ENCODE results near the gene G3BP2. TPM values are rescaled to one million over a fixed set of nuclear protein-coding genes. Genes with fewer than 3 reads are reported as not detected.

G3BP2 gene
- total and polyA plus RNA-seq, 9 of the 15 experiments (the other 6 are each of a cell fraction or from before 2014, with no cell fraction given) = 25.2 to 222 (median 130) TPM

GRCh38 chr4:75672461-75673026 lies 667 bp downstream of the G3BP2 start (continued):
- TF ChIP-seq, protein P1, sequence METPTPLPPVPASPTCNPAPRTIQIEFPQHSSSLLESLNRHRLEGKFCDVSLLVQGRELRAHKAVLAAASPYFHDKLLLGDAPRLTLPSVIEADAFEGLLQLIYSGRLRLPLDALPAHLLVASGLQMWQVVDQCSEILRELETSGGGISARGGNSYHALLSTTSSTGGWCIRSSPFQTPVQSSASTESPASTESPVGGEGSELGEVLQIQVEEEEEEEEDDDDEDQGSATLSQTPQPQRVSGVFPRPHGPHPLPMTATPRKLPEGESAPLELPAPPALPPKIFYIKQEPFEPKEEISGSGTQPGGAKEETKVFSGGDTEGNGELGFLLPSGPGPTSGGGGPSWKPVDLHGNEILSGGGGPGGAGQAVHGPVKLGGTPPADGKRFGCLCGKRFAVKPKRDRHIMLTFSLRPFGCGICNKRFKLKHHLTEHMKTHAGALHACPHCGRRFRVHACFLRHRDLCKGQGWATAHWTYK (CRISPR knock-in tag; IDR thresholded peaks at IDR 0.05) = peak; percentile 58; the same call in 1 of the 2 replicates
- TF ChIP-seq ZNF3 (CRISPR knock-in tag; IDR thresholded peaks at IDR 0.05) (no peak), AFF4 (CRISPR knock-in tag; IDR thresholded peaks at IDR 0.05) (0 out of 2 replicates have a peak, but pooled peaks have one; percentile 69), PML (IDR thresholded peaks at IDR 0.05; ENCODE audit: low read length) (0 out of 2 replicates have a peak, but pooled peaks have one; percentile 9), CLOCK (CRISPR knock-in tag; IDR thresholded peaks at IDR 0.05; ENCODE audit: borderline replicate concordance) (no peak), NFXL1 (CRISPR knock-in tag; IDR thresholded peaks at IDR 0.05) (0 out of 2 replicates have a peak, but pooled peaks have one; percentile 38), JUN (IDR thresholded peaks at IDR 0.05; ENCODE audit: borderline replicate concordance, low read depth, low read length) (no peak), JUN (CRISPR knock-in tag; IDR thresholded peaks at IDR 0.05; ENCODE audit: borderline replicate concordance) (peak; percentile 83; the same call in 1 of the 2 replicates), CREM (IDR thresholded peaks at IDR 0.05; ENCODE audit: low read depth) (peak; percentile 87), ETV6 (IDR thresholded peaks at IDR 0.05; ENCODE audit: borderline replicate concordance in 1 of 2, low read depth in 2 of 2, low read length in 1 of 2) (no peak), ETV6 (CRISPR knock-in tag; IDR thresholded peaks at IDR 0.05; ENCODE audit: borderline replicate concordance) (0 out of 2 replicates have a peak, but pooled peaks have one; percentile 16), ZNF830 (CRISPR knock-in tag; IDR thresholded peaks at IDR 0.05) (no peak), GATAD2A (IDR thresholded peaks at IDR 0.05) (no peak)
- TF ChIP-seq, protein P2, sequence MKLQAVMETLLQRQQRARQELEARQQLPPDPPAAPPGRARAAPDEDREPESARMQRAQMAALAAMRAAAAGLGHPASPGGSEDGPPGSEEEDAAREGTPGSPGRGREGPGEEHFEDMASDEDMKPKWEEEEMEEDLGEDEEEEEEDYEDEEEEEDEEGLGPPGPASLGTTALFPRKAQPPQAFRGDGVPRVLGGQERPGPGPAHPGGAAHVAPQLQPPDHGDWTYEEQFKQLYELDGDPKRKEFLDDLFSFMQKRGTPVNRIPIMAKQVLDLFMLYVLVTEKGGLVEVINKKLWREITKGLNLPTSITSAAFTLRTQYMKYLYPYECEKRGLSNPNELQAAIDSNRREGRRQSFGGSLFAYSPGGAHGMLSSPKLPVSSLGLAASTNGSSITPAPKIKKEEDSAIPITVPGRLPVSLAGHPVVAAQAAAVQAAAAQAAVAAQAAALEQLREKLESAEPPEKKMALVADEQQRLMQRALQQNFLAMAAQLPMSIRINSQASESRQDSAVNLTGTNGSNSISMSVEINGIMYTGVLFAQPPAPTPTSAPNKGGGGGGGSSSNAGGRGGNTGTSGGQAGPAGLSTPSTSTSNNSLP (IDR thresholded peaks at IDR 0.05; ENCODE audit: borderline replicate concordance, low read depth, low read length) = no peak

Measured in K562 (cell line).